ENCODE measurements around the gene GAS7.

GAS7 gene

DNA sequence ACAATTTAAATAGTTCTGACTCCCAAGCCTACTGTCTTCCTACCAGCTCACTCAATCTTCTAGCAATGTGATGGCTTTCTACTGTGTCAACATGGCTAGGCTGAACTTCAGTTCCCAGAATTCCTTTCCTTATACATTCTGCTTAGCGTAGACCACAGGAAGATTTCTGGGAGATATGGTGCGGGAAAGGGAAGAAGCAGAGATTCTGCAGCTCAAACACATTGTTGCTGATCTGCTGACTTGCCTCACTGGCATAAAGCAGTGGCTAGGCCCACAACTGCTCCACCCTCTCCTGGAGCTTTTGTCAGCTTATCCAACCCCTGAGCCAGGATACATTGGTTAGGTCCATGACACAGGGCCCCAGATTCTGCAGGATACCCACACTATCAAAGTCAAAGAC, 58.8 kb downstream of the GAS7 start:
- no peak for FAIRE-seq
- DNase-seq (ENCODE audit: insufficient read length, low spot score), result no peak

DNA sequence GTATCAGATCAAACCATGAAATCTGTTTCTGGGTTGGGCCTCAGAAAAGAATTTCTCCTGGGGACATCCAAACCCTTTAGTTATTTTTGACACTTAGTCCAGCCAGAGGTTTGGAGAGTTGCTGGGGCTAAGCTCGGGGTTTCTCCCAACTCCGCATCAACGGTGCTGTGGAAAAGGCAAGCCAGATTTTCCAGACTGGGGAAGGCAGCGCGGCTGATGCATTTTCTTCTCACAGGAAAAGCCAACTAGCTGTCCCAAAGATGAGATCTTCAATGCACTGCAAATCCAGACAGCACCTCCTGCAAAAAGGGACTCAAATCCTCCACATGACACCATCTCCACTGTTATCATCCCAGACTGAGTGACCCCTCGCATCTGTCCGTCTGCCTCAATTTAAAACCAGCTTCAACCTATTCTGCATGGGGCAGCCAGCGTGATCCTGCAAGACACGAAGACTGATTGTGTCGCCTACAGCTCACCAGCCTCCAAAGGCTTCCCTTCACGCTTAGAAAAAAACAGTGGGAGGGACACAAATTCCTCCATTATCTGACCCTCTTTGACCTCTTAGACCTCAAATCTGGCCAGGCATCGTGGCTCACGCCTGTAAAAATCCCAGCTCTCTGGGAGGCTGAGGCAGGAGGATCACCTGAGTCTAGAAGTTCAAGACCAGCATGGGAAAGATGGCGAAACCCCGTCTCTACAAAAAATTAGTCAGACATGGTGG, 62.0 kb downstream of the GAS7 start:
- FAIRE-seq, result no peak
- DNase-seq (ENCODE audit: insufficient read length, low spot score), result no peak

- no peak for DNase-seq (ENCODE audit: insufficient read length, low spot score)
- FAIRE-seq, result no peak
Measured at GRCh38 chr17:10135539-10136257, 62.7 kb downstream of the GAS7 start.

GRCh38 chr17:10130677-10131076, 67.7 kb downstream of the GAS7 start:
- FAIRE-seq (no peak), DNase-seq (ENCODE audit: insufficient read length, low spot score) (no peak)

DNA sequence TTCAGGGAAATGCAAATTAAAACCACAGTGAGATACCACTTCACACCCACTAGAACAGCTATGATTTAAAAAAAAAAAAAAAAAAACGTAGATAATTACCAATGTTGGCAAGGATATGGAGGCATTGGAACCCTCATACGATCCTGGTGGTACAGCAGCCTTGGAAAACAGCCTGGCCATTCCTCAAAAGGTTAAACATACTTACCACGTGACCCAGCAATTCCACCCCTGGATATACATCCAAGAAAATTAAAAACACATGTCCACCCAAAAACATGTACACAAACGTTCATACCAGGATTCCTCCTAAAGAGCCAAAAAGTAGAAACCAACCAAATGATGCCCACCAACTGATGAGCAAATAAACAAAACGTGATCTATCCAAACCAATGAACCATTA, 68.1 kb downstream of the GAS7 start:
- FAIRE-seq, result no peak

DNA sequence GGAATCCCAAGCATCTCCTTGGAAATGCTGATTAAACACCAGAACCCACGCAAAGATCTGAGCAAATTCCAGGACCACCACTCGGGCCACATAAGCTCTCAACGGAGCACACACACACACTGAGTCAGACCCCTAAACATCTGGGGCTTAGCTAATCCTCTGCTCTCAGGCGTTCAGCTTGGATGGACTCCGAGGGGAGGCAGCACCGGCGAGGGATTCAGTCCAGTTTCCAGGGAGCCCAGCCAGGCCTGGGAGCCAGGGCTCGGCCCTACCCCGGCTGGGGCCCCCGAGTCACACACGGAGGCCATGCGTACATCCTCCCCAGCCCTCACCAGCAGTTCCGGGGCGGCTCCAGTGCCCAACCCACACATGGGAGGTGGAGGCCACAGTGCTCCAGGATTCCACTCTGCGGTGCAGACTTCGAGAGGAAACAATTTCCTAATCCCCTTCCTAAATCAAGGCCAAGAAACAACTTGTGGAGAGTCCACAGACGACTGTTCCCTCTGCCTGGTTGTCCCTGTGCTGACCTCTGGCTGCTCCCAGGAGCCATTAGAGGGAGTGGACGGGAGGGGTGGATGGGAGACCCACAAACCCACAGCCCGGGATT, 70.5 kb downstream of the GAS7 start:
- FAIRE-seq (no peak), DNase-seq (ENCODE audit: insufficient read length, low spot score) (no peak)

More for the DNA sequence above, 68.1 kb downstream of the GAS7 start:
- DNase-seq (ENCODE audit: insufficient read length, low spot score), result no peak

DNA sequence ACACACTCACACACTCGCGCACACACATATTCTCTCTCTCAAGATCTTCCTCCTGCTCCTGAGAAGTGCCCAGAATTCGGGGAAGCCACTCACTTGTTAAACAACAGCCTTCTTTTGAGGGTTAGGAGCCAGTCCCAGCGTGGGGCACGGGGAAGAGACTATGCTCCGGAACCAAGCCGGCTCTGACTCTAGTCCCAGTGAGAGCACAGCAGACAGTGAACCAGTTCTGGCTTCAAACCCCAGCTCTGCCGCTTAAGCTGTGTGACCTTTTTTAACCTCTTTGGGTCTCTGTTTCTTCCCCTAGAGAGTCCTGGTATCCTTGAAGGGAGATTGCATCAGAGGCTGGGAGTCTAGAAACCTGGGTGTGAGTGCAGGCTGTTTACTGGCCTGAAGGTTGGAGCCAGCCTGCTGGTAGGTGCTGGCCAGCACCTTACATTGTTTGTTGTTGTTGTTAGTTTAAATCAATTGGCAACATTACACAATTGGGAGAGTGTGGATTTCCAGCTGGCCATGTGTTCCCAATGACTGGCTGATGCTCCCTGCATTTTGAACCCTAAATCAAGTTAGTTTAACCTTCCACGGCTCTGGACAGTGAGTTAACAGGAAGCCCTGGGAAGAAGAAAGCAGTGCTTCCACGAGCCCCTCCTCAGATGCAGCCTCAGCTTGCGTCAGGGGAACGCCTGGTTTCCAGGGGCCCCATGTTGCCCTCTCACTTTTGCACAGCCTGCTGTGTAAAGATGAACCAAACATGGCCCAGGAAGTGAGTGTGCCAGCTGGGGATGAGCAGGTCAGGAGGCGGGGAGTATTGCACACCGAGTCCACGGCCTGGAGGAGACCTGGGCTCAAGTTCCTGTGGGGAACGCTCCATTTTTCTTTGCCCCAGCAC, 71.5 kb downstream of the GAS7 start:
- no peak for DNase-seq (ENCODE audit: insufficient read length, low spot score)

GRCh38 chr17:10126276-10126615, 72.2 kb downstream of the GAS7 start:
- no peak for FAIRE-seq

More for the DNA sequence above, 71.5 kb downstream of the GAS7 start:
- no peak for FAIRE-seq

GRCh38 chr17:10125531-10126275, 72.7 kb downstream of the GAS7 start:
- DNase-seq (ENCODE audit: insufficient read length, low spot score) (no peak), FAIRE-seq (no peak)

More at GRCh38 chr17:10126276-10126615, 72.2 kb downstream of the GAS7 start:
- no peak for DNase-seq (ENCODE audit: insufficient read length, low spot score)

GRCh38 chr17:10123093-10123492, 75.3 kb downstream of the GAS7 start:
- DNase-seq (ENCODE audit: insufficient read length, low spot score) (no peak), FAIRE-seq (no peak)

GRCh38 chr17:10121971-10122707, 76.3 kb downstream of the GAS7 start:
- DNase-seq (ENCODE audit: insufficient read length, low spot score), result no peak
- FAIRE-seq, result peak; percentile 71

DNA sequence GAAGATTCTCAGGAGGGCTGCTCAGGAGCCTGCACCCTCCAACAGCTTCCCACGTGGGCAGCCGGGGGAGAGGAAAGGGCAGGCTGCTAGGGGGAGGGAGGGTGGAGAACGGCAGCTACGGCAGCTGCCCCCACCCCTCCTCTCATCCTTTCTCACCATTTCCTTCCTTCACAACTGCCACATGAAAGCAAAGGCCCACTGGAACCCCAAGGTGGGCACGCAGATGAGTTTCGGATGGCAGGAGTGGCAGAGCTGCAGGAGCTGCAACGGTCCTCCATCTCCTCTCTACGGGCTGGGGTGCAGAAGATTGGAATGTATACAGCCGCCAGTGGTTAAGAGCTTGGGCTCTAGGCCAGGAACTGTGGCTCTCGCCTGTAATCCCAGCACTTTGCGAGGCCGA, 77.7 kb downstream of the GAS7 start:
- DNase-seq (ENCODE audit: insufficient read length, low spot score) (no peak), FAIRE-seq (no peak)

- no peak for FAIRE-seq
- no peak for DNase-seq (ENCODE audit: insufficient read length, low spot score)
Measured at GRCh38 chr17:10120109-10120485, 78.3 kb downstream of the GAS7 start.

GRCh38 chr17:10119203-10120108, 79.0 kb downstream of the GAS7 start:
- FAIRE-seq, result peak; percentile 56
- DNase-seq (ENCODE audit: insufficient read length, low spot score), result no peak

DNA sequence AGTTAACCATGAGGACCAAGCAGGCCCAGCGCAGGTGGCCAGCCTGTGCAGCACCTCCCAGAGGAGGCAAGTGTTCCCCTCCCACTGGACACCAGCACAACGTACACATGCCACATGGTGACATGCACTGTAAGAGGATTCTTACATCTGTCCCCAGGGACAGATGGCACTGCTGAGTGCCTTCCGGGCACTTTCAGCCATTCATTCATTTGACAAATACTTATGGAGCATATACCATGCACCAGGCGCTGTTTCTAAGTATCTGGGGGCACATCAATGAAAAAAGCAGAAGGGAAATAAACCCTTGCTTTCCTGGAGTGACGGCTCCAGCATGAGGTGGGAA, 79.6 kb downstream of the GAS7 start:
- DNase-seq (ENCODE audit: insufficient read length, low spot score) (no peak), FAIRE-seq (peak; percentile 21)

- FAIRE-seq (peak; percentile 86), DNase-seq (ENCODE audit: insufficient read length, low spot score) (no peak)
Measured at GRCh38 chr17:10117581-10118001, 80.8 kb downstream of the GAS7 start.

DNA sequence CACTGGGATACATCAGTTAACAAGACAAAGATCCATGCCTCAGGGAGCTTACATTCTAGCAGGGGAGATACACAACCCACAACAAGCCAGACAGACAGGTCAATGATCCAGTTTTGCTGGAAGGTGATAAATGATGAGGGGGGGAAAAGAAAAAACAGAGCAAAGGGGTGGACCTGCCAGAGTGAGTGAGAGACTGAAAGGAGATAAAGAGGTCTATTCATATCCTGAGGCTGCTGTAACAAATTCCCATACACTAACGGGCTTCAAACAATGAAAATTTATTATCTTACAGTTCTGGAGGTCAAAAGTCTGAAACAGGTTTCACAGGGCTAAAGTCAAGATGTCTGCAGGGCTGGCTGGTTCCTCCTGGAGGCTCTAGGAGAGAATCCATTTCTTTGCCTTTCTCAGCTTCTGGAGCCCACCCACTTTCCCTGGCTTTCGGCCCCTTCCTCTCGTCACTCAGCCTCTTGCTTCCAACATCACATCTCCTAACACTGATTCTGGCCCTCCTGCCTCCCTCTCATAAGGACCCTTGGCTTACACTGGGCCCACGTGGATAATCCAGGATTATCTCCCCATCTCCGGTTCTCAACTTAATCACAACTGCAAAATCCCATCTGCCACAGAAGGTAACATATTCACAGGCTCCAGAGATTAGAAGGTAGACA, 81.5 kb downstream of the GAS7 start:
- no peak for DNase-seq (ENCODE audit: insufficient read length, low spot score)

DNA sequence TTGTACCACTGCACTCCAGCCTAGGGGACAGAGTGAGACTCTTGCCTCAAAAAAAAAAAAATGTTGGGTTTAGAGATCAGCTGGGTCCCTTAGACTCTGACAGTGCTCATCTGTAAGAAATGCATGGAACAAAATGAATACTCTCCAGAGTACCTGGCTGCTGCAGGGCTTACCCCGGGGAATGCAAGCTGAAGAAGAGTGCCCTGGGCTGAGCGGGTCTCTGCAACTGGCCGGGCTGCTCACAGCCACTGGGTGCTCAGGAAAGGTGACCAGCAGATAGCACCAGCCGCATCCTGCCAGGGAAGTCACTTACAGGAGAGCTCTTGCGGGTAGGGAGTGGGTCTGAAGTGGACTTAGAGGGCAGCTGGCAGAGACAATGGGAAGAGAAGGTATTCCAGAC, 82.1 kb downstream of the GAS7 start:
- DNase-seq (ENCODE audit: insufficient read length, low spot score) (no peak), FAIRE-seq (no peak)

More for the DNA sequence above, 81.5 kb downstream of the GAS7 start:
- FAIRE-seq, result peak; percentile 39

All from GM19239 (cell line).